SK-N-SH treated with all-trans-retinoic acid at 6 μM for 48 hours (cell line): ENCODE results near the gene TRIM56.

ENCODE experiments used
- ATAC-seq: fragments of 200-7000 bp; cut with Tn5 transposase; 3 replicates; pipeline ENCODE4 v1.9.1; 2020; ENCODE audit warnings: mild to moderate bottlenecking, moderate library complexity
- ARNTL ChIP-seq: fragments of 450-650 bp; formaldehyde crosslinking; IDR thresholded peaks from 2 replicates; pipeline ENCODE4 v1.5.0; 2020; ENCODE audit warnings: low read depth, mild to moderate bottlenecking, moderate library complexity, borderline replicate concordance
- BACH2 ChIP-seq: fragments of 250-450 bp; sonication (Bioruptor Pico); IDR thresholded peaks from 2 replicates; pipeline ENCODE4 v1.9.0; 2021; ENCODE audit warnings: mild to moderate bottlenecking, borderline replicate concordance
- ESRRG ChIP-seq: fragments of 250-450 bp; sonication (Bioruptor Pico); IDR thresholded peaks from 2 replicates; pipeline ENCODE4 v1.6.1; 2021; ENCODE audit warnings: mild to moderate bottlenecking
- GLIS3 ChIP-seq: fragments of 250-450 bp; sonication (Bioruptor Pico); IDR thresholded peaks from 2 replicates; pipeline ENCODE4 v1.5.0; 2020; ENCODE audit warnings: mild to moderate bottlenecking, moderate library complexity
- ISL1 ChIP-seq: fragments of 250-450 bp; sonication (Bioruptor Pico); IDR thresholded peaks from 2 replicates; pipeline ENCODE4 v2.1.2; 2022; ENCODE audit warnings: mild to moderate bottlenecking, moderate library complexity
- OSR1 ChIP-seq: fragments of 250-450 bp; sonication (Bioruptor Pico); IDR thresholded peaks from 2 replicates; pipeline ENCODE4 v1.8.0; 2022; ENCODE audit warnings: moderate library complexity, mild to moderate bottlenecking, inconsistent platforms
- RARB ChIP-seq: fragments of 250-450 bp; sonication (Bioruptor Pico); IDR thresholded peaks from 2 replicates; pipeline ENCODE4 v1.8.0; 2021; ENCODE audit warnings: mild to moderate bottlenecking, moderate library complexity
- SNAI2 ChIP-seq: fragments of 250-450 bp; sonication (Bioruptor Pico); IDR thresholded peaks from 2 replicates; pipeline ENCODE4 v1.5.0; 2020; ENCODE audit warnings: mild to moderate bottlenecking, moderate library complexity
- TOX ChIP-seq: fragments of 250-450 bp; sonication (Bioruptor Pico); IDR thresholded peaks from 2 replicates; pipeline ENCODE4 v1.8.0; 2021; ENCODE audit warnings: mild to moderate bottlenecking, moderate library complexity, borderline replicate concordance
- ZC3H10 ChIP-seq: fragments of 250-450 bp; sonication (Bioruptor Pico); IDR thresholded peaks from 2 replicates; pipeline ENCODE4 v1.5.1; 2021; ENCODE audit warnings: mild to moderate bottlenecking, moderate library complexity
- ZFP30 ChIP-seq: fragments of 450-650 bp; formaldehyde crosslinking; IDR thresholded peaks from 2 replicates; pipeline ENCODE4 v1.5.0; 2022; ENCODE audit warnings: mild to moderate bottlenecking, moderate library complexity
- ZNF565 ChIP-seq: fragments of 450-650 bp; formaldehyde crosslinking; conservative IDR thresholded peaks from 2 replicates; pipeline ENCODE4 v1.5.0; 2020; ENCODE audit warnings: low read depth, mild to moderate bottlenecking, moderate library complexity
- ZNF8 ChIP-seq: fragments of 450-650 bp; formaldehyde crosslinking; IDR thresholded peaks from 2 replicates; pipeline ENCODE4 v1.5.0; 2020; ENCODE audit warnings: mild to moderate bottlenecking, moderate library complexity
- TF ChIP-seq, protein P1 (sequence below): fragments of 250-450 bp; sonication (Bioruptor Pico); IDR thresholded peaks from 2 replicates; pipeline ENCODE4 v1.5.1; 2020; ENCODE audit warnings: low read depth, mild to moderate bottlenecking, moderate library complexity
- TF ChIP-seq, protein P2 (sequence below): fragments of 250-450 bp; sonication (Bioruptor Pico); IDR thresholded peaks from 2 replicates; pipeline ENCODE4 v1.8.0; 2020; ENCODE audit warnings: mild to moderate bottlenecking, moderate library complexity, borderline replicate concordance
- TF ChIP-seq, protein P3 (sequence below): fragments of 250-450 bp; sonication (Bioruptor Pico); IDR thresholded peaks from 2 replicates; pipeline ENCODE4 v1.8.0; 2021; ENCODE audit warnings: low read depth, mild to moderate bottlenecking, moderate library complexity, borderline replicate concordance

TRIM56 gene

DNA sequence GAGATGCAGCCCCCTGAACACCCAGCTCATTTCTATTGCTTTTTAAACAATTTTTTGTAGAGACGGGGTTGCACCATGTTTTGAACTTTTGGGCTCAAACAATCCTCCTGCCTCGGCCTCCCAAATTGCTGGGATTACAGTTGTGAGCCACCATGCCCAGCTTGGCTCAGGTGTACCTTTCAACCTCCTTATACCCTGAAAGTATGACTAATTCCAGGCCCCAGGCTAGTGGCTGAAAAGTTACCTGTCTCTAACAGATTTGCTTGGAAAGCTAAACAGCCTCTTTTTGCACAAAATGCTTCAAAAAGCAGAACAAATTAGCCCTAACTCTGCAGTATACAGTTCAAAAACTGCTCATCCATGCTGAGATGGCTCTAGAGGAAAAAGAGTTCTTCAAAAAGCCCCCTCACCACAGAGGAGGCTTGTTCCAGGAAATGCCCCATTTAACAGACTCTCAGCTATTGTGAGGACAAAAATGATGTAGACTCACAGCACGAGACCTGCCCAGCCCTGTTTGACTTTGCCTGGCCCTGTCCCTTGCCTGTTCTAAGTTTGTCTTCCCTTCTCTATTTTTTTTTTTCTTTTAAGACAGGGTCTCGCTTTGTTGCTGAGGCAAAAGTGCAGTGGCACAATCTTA, 55.6 kb downstream of the TRIM56 start:
- no peak for TF ChIP-seq ISL1 (CRISPR knock-in tag)
- no peak for TF ChIP-seq TOX (CRISPR knock-in tag)
- no peak for TF ChIP-seq BACH2 (CRISPR knock-in tag)
- TF ChIP-seq ZC3H10 = no peak
- TF ChIP-seq SNAI2 (CRISPR knock-in tag) = no peak
- TF ChIP-seq GLIS3 (CRISPR knock-in tag) = no peak
- no peak for TF ChIP-seq ZFP30 (CRISPR knock-in tag)
- TF ChIP-seq RARB = no peak
- no peak for TF ChIP-seq ZNF8
- TF ChIP-seq, protein P1, sequence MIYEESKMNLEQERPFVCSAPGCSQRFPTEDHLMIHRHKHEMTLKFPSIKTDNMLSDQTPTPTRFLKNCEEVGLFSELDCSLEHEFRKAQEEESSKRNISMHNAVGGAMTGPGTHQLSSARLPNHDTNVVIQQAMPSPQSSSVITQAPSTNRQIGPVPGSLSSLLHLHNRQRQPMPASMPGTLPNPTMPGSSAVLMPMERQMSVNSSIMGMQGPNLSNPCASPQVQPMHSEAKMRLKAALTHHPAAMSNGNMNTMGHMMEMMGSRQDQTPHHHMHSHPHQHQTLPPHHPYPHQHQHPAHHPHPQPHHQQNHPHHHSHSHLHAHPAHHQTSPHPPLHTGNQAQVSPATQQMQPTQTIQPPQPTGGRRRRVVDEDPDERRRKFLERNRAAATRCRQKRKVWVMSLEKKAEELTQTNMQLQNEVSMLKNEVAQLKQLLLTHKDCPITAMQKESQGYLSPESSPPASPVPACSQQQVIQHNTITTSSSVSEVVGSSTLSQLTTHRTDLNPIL = no peak
- no peak for TF ChIP-seq ARNTL (CRISPR knock-in tag)
- TF ChIP-seq OSR1 (CRISPR knock-in tag) = no peak
- TF ChIP-seq, protein P2, sequence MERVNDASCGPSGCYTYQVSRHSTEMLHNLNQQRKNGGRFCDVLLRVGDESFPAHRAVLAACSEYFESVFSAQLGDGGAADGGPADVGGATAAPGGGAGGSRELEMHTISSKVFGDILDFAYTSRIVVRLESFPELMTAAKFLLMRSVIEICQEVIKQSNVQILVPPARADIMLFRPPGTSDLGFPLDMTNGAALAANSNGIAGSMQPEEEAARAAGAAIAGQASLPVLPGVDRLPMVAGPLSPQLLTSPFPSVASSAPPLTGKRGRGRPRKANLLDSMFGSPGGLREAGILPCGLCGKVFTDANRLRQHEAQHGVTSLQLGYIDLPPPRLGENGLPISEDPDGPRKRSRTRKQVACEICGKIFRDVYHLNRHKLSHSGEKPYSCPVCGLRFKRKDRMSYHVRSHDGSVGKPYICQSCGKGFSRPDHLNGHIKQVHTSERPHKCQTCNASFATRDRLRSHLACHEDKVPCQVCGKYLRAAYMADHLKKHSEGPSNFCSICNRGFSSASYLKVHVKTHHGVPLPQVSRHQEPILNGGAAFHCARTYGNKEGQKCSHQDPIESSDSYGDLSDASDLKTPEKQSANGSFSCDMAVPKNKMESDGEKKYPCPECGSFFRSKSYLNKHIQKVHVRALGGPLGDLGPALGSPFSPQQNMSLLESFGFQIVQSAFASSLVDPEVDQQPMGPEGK (CRISPR knock-in tag) = no peak
- TF ChIP-seq ZNF565 (CRISPR knock-in tag) = no peak
- no peak for TF ChIP-seq ESRRG
- TF ChIP-seq, protein P3, sequence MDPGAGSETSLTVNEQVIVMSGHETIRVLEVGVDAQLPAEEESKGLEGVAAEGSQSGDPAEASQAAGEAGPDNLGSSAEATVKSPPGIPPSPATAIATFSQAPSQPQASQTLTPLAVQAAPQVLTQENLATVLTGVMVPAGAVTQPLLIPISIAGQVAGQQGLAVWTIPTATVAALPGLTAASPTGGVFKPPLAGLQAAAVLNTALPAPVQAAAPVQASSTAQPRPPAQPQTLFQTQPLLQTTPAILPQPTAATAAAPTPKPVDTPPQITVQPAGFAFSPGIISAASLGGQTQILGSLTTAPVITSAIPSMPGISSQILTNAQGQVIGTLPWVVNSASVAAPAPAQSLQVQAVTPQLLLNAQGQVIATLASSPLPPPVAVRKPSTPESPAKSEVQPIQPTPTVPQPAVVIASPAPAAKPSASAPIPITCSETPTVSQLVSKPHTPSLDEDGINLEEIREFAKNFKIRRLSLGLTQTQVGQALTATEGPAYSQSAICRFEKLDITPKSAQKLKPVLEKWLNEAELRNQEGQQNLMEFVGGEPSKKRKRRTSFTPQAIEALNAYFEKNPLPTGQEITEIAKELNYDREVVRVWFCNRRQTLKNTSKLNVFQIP (CRISPR knock-in tag) = no peak
- peak; percentile 5 for ATAC-seq
